Nucleus accumbens (tissue), 56 donors: ENCODE measurements around the gene TUBA4A.
"Not testable (repeated sequence)": the region's sequence is repeated elsewhere in the genome, so short reads cannot be mapped to it uniquely, and the experiment has no call there.

ENCODE experiments used
- DNase-seq, 56 donors: peaks; one replicate each; lab custom pipeline; 2025; lab: John Stamatoyannopoulos, UW

TUBA4A gene

GRCh38 chr2:219218217-219218731 is 35.4 kb downstream of the TUBA4A start:
- peak in 47 of 56 donors; percentile 31 to 89 (median 69) for DNase-seq

GRCh38 chr2:219216535-219216915 is 37.2 kb downstream of the TUBA4A start:
- no peak for DNase-seq

- no peak for DNase-seq
Observed at GRCh38 chr2:219215871-219216534, 37.7 kb downstream of the TUBA4A start.

GRCh38 chr2:219214786-219215185 is 38.9 kb downstream of the TUBA4A start:
- no peak for DNase-seq

- DNase-seq: no peak
Observed at GRCh38 chr2:219214141-219214540, 39.6 kb downstream of the TUBA4A start.

GRCh38 chr2:219213486-219214071 is 40.1 kb downstream of the TUBA4A start:
- DNase-seq: no peak

GRCh38 chr2:219213026-219213415 is 40.7 kb downstream of the TUBA4A start:
- DNase-seq: no peak

- DNase-seq: no peak
Observed at GRCh38 chr2:219210886-219211362, 42.8 kb downstream of the TUBA4A start.

GRCh38 chr2:219210196-219210885 is 43.4 kb downstream of the TUBA4A start:
- no peak for DNase-seq

GRCh38 chr2:219209236-219210195 is 44.2 kb downstream of the TUBA4A start:
- DNase-seq: no peak

GRCh38 chr2:219207884-219208740 is 45.6 kb downstream of the TUBA4A start:
- peak in 1 of 56 donors; percentile 10 for DNase-seq

- peak in 1 of 56 donors; percentile 78 for DNase-seq
Observed at GRCh38 chr2:219207134-219207883, 46.4 kb downstream of the TUBA4A start.

- peak; percentile 54 to 97 (median 91) for DNase-seq
Observed at GRCh38 chr2:219206328-219207133, 47.2 kb downstream of the TUBA4A start, which contains the start of gene ZFAND2B. Gene ZFAND2B, plus strand, starts transcription at chr2:219206782. Its CDS starts 206 bp downstream, at chr2:219206988.

- DNase-seq: no peak
Observed at GRCh38 chr2:219205981-219206327, 47.8 kb downstream of the TUBA4A start.

GRCh38 chr2:219205165-219205538 is 48.6 kb downstream of the TUBA4A start:
- DNase-seq: no peak

- DNase-seq: no peak
Observed at GRCh38 chr2:219204425-219205164, 49.1 kb downstream of the TUBA4A start.

GRCh38 chr2:219201331-219201730 is 52.4 kb downstream of the TUBA4A start:
- not testable (repeated sequence) for DNase-seq
